K562 (cell line): Measurements from ENCODE around the gene DIP2B. TPM values are rescaled to one million over a fixed set of nuclear protein-coding genes. Genes with fewer than 3 reads are reported as not detected.

Source experiments
- ATAC-seq: fragments of 200-7000 bp; cut with Tn5 transposase; 3 replicates; pipeline ENCODE4 v1.9.1; 2020; ENCODE audit warnings: moderate library complexity
- BruUV-seq: library from RNA; stranded (reverse); fragments of 400-500 nt; replicated peaks from 2 replicates; lab custom pipeline; 2021; lab: Mats Ljungman, UMichigan
- CTCF ChIA-PET: fragments of 300-600 bp; formaldehyde crosslinking; extraction: SDS; loops from one replicate; lab custom pipeline; 2021; ENCODE audit warnings: low intra/inter-chr PET ratio; lab: Yijun Ruan, JAX
- POLR2A ChIA-PET: fragments of 300-600, 350-650 bp; sonication (Branson Sonifier 250); formaldehyde crosslinking; extraction: SDS; loops from one replicate; lab custom pipeline; 2021; ENCODE audit warnings: antibody characterized with exemption, inconsistent platforms; lab: Yijun Ruan, JAX
- DNase-seq, 4 experiments: peaks; one replicate each; pipeline versions ENCODE4 v3.0.0 to v3.0.0-alpha.2; 2011 to 2018; ENCODE audit warnings: low spot score in 3 of 4, mixed read lengths in 3 of 4; ENCODE audit errors: extremely low read depth in 1 of 4
- FAIRE-seq: peaks from 2 replicates; lab custom pipeline; 2011; peaks lifted over from hg19 to GRCh38; lab: Jason Lieb, UNC
- H2AFZ ChIP-seq: 2 replicates; pipeline ENCODE4 v1.6.0; 2011; ENCODE audit warnings: low read depth, low read length, control low read depth, inconsistent platforms
- H3K27ac ChIP-seq: fragments of 200-600 bp; 3 replicates; pipeline ENCODE4 v1.8.0; 2011; ENCODE audit warnings: low read depth, mild to moderate bottlenecking, control low read depth, inconsistent platforms, low read length, moderate library complexity, mixed read lengths; ENCODE audit errors: extremely low read depth
- H3K27me3 ChIP-seq, 2 experiments: fragments of 300-600 bp in 1 of 2; 2 replicates in 1 of 2; 3 replicates in 1 of 2; pipeline versions ENCODE4 v1.6.0 to v1.8.0; 2011; ENCODE audit warnings: inconsistent platforms in 2 of 2, low read length in 2 of 2, mild to moderate bottlenecking in 1 of 2, mixed read lengths in 1 of 2, moderate library complexity in 1 of 2; ENCODE audit not compliant: control insufficient read depth in 2 of 2, insufficient read depth in 2 of 2
- H3K36me3 ChIP-seq: fragments of 300-600 bp; 3 replicates; pipeline ENCODE4 v1.8.0; 2011; ENCODE audit warnings: mild to moderate bottlenecking, low read length, inconsistent platforms; ENCODE audit not compliant: control insufficient read depth, insufficient read depth
- H3K4me1 ChIP-seq, 2 experiments: fragments of 200-600 bp in 1 of 2; replicated peaks in 1 of 2; 2 replicates in 1 of 2; 3 replicates in 1 of 2; pipeline versions ENCODE4 v1.5.1 to v1.8.0; 2011; ENCODE audit warnings: inconsistent platforms in 2 of 2, low read length in 2 of 2, mild to moderate bottlenecking in 1 of 2, mixed read lengths in 1 of 2, moderate library complexity in 1 of 2; ENCODE audit not compliant: control insufficient read depth in 2 of 2, insufficient read depth in 2 of 2
- H3K4me2 ChIP-seq: 2 replicates; pipeline ENCODE4 v1.6.1; 2011; ENCODE audit warnings: low read length, control low read depth, inconsistent platforms, mixed read lengths; ENCODE audit not compliant: insufficient read depth
- H3K4me3 ChIP-seq: fragments of 200-600 bp; sonication (generic), shearing (Covaris generic); 2 replicates; pipeline ENCODE4 v1.5.1; 2016; ENCODE audit warnings: control low read depth, inconsistent platforms
- H3K79me2 ChIP-seq: fragments of 200-600 bp; 3 replicates; pipeline ENCODE4 v1.8.0; 2011; ENCODE audit warnings: low read length, inconsistent platforms; ENCODE audit not compliant: control insufficient read depth, insufficient read depth
- H3K9ac ChIP-seq, 2 experiments: 2 replicates each; pipeline versions ENCODE4 v1.6.0 to v1.6.1; 2011; ENCODE audit warnings: low read depth in 2 of 2, low read length in 2 of 2, control low read depth in 1 of 2, inconsistent platforms in 1 of 2, mild to moderate bottlenecking in 1 of 2, mixed read lengths in 1 of 2; ENCODE audit not compliant: insufficient read depth in 1 of 2
- H3K9me1 ChIP-seq: one replicate; pipeline ENCODE4 v1.6.0; 2011; ENCODE audit warnings: inconsistent platforms, mild to moderate bottlenecking, low read length, moderate library complexity; ENCODE audit not compliant: control insufficient read depth, insufficient read depth
- H3K9me3 ChIP-seq: replicated peaks from 2 replicates; pipeline ENCODE4 v1.5.1; 2011; ENCODE audit warnings: low read depth, low read length, inconsistent platforms; ENCODE audit not compliant: control insufficient read depth, insufficient read depth
- H4K20me1 ChIP-seq: replicated peaks from 2 replicates; pipeline ENCODE4 v1.6.1; 2011; ENCODE audit warnings: low read length, inconsistent platforms, mixed read lengths; ENCODE audit not compliant: control insufficient read depth, insufficient read depth
- CEBPG ChIP-seq, 3 experiments: fragments of 200-800 bp in 1 of 3; sonication (Bioruptor generic) in 1 of 3; sonication (generic) in 1 of 3; formaldehyde crosslinking in 1 of 3; IDR thresholded peaks in 2 of 3; conservative IDR thresholded peaks in 1 of 3; 2 replicates each; pipeline versions ENCODE4 v1.6.1 to v1.8.0; 2016 to 2022; ENCODE audit warnings: missing compliant biosample characterization in 2 of 3, missing genetic modification characterization in 2 of 3, mild to moderate bottlenecking in 1 of 3, missing genetic modification reagents in 1 of 3
- CHD1 ChIP-seq: fragments of 200-600 bp; sonication (generic); IDR thresholded peaks from one replicate; pipeline ENCODE4 v1.6.1; 2012; ENCODE audit warnings: mild to moderate bottlenecking, moderate library complexity, low read length, inconsistent platforms
- CXXC5 ChIP-seq: fragments of 250-450 bp; sonication (Bioruptor Pico); IDR thresholded peaks from 2 replicates; pipeline ENCODE4 v1.8.0; 2022; ENCODE audit warnings: inconsistent platforms, mild to moderate bottlenecking, moderate library complexity
- HDAC1 ChIP-seq, 2 experiments: fragments of 450-650 bp; IDR thresholded peaks; 2 replicates each; pipeline ENCODE4 v1.6.1; 2016 to 2017; ENCODE audit warnings: inconsistent platforms in 1 of 2, mild to moderate bottlenecking in 1 of 2, moderate library complexity in 1 of 2
- MCM5 ChIP-seq: fragments of 450-650 bp; IDR thresholded peaks from 2 replicates; pipeline ENCODE4 v1.6.1; 2016; ENCODE audit warnings: low read depth
- PURB ChIP-seq: sonication (generic); formaldehyde crosslinking; IDR thresholded peaks from 2 replicates; pipeline ENCODE4 v1.9.0; 2021; ENCODE audit warnings: low read depth, mild to moderate bottlenecking, missing genetic modification reagents
- RB1 ChIP-seq: fragments of 450-650 bp; IDR thresholded peaks from 2 replicates; pipeline ENCODE4 v1.6.1; 2017; ENCODE audit warnings: low read depth, mild to moderate bottlenecking
- RBM34 ChIP-seq: fragments of 200-400 bp; formaldehyde crosslinking; IDR thresholded peaks from 2 replicates; pipeline ENCODE4 v1.6.1; 2018; ENCODE audit warnings: low read length, borderline replicate concordance; ENCODE audit not compliant: insufficient read depth
- SMAD3 ChIP-seq: fragments of 450-650 bp; formaldehyde crosslinking; conservative IDR thresholded peaks from 2 replicates; pipeline ENCODE4 v1.4.0; 2020; ENCODE audit warnings: mild to moderate bottlenecking
- ZBTB1 ChIP-seq: sonication (generic); formaldehyde crosslinking; IDR thresholded peaks from 2 replicates; pipeline ENCODE4 v1.8.1; 2023; ENCODE audit warnings: missing genetic modification reagents, low read depth, mild to moderate bottlenecking, borderline replicate concordance
- ZKSCAN8 ChIP-seq: fragments of 200-800 bp; sonication (Bioruptor generic); IDR thresholded peaks from 2 replicates; pipeline ENCODE4 v1.6.1; 2016; ENCODE audit warnings: missing genetic modification characterization, missing compliant biosample characterization
- WGBS: fragments of 100-300 bp; shearing (Covaris generic); methylation state at CpG from one replicate; pipeline ENCODE4 v1.1.6; 2016; ENCODE audit warnings: low coverage, mixed read lengths; ENCODE audit not compliant: insufficient coverage; ENCODE audit errors: missing lambda C conversion rate; 5-methylcytosine and 5-hydroxymethylcytosine counted together
- in situ Hi-C: fragments of 300-500 bp; cut with MboI; formaldehyde crosslinking; loops from 4 replicates; pipeline ENCODE4 v1.15.0; 2018; ENCODE audit warnings: inconsistent platforms, mixed read lengths
- intact Hi-C: fragments of 100-400 bp; cut with micrococcal nuclease; formaldehyde crosslinking; loops from 2 replicates; pipeline ENCODE4 v1.14.2; 2022
- polyA plus RNA-seq, 8 experiments: library from polyadenylated mRNA; depleted of rRNA in 4 of 8; stranded (reverse) in 5 of 8; unstranded in 3 of 8; fragments of >200 nt; fragmentation: Nextera tagmentation in 2 of 8; fragmentation: Illumina TruSeq in 1 of 8; extraction: Ambion mirVana in 2 of 8; extraction: Trizol in 1 of 8; gene quantifications; 2 replicates each; pipeline versions ENCODE4 v1.2.1 to v1.2.3, GENCODE V29; 2011 to 2014; ENCODE audit warnings: inconsistent platforms in 1 of 8, missing spikeins in 1 of 8
- total RNA-seq, 7 experiments: library from RNA; depleted of rRNA in 6 of 7; stranded (reverse); fragments of >200 nt in 6 of 7; fragmentation: Illumina TruSeq in 2 of 7; extraction: Trizol in 2 of 7; gene quantifications; 2 replicates each; pipeline versions ENCODE4 v1.2.1 to v1.2.3, GENCODE V29; 2011 to 2021; ENCODE audit warnings: low replicate concordance in 1 of 7
- TF ChIP-seq, protein P1 (sequence below): fragments of 250-450 bp; sonication (Bioruptor Pico); IDR thresholded peaks from 2 replicates; pipeline ENCODE4 v1.5.0; 2021

The DIP2B gene
- total and polyA plus RNA-seq, 9 of the 15 experiments (the other 6 are each of a cell fraction or from before 2014, with no cell fraction given), result 4.6 to 26.1 (median 18.8) TPM

DNA sequence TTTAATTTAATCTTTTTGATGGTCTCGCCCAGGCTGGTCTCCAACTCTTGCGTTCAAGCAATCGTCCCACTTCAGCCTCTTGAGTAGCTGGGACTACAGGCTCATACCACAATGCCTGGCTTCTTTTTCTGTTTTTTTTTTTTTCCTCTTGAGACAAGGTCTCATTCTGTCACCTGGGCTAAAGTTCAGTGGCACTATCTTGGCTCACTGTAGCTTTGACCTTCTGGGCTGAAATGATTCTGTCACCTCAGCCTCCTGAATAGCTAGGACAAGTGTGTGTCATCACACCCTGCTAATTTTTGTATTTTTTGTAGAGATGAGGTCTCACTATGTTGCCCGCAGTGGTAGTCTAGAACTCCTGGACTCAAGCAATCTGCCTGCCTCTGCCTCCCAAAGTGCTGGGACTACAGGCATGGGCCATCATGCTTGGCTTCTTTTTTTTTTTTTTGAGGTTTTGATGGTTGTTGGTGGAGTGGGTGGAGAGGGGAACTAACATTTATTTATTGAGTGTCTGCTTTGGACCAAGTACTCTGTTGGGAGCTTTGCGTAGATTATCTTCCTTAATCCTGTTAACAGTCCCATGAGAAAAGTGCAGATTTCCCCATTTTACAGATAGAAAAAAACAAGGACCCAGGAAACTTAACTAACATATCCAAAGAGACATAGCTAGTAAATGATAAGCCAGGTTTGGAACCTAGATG lies 102.0 kb downstream of the DIP2B start:
- Histone ChIP-seq H3K9me1 (no peaks in the 10 kb centered on the region), H3K79me2 (peaks cover 17% of the 10 kb centered on the region), H3K36me3 (no peaks in the 10 kb centered on the region), H3K9me3 (no peaks in the 10 kb centered on the region), H3K9ac (no peak overlapping the region), H3K27me3 (no peaks in the 10 kb centered on the region), H3K27ac (no peak overlapping the region), H3K4me1 (peaks cover 0 to 23% of the 10 kb centered on the region in 2 experiments; a peak in 4 of 5 replicates), H3K4me3 (no peak overlapping the region), H4K20me1 (no peaks in the 10 kb centered on the region), H3K4me2 (no peak overlapping the region), H2AFZ (no peak overlapping the region)
- intact Hi-C loops, result no loop called here
- ChIA-PET CTCF (no interaction called here), POLR2A (interaction anchor here (0.8 to 1.3 kb wide), 5 partner anchors 7 to 118 kb away, joined by 3 to 4 read pairs (median 3); no protein-coding TSS in a partner anchor)
- BruUV-seq, result no TSS peak
- DNase-seq (no peak), ATAC-seq (no peak), FAIRE-seq (no peak)
- no peak for TF ChIP-seq CEBPG (CRISPR knock-in tag; IDR thresholded peaks at IDR 0.05)
- no peak for TF ChIP-seq CEBPG (tag; conservative IDR thresholded peaks at IDR 0.05 in 1 of 2, IDR thresholded peaks at IDR 0.05 in 1 of 2)
- TF ChIP-seq HDAC1 (IDR thresholded peaks at IDR 0.05), result no peak
- TF ChIP-seq RB1, result no peak
- no peak for TF ChIP-seq CXXC5 (CRISPR knock-in tag)
- TF ChIP-seq MCM5, result no peak
- TF ChIP-seq RBM34, result no peak
- no peak for TF ChIP-seq CHD1
- TF ChIP-seq SMAD3 (CRISPR knock-in tag), result no peak
- no peak for TF ChIP-seq PURB
- TF ChIP-seq ZBTB1 (CRISPR knock-in tag), result no peak
- TF ChIP-seq ZKSCAN8 (CRISPR knock-in tag), result no peak
- TF ChIP-seq, protein P1, sequence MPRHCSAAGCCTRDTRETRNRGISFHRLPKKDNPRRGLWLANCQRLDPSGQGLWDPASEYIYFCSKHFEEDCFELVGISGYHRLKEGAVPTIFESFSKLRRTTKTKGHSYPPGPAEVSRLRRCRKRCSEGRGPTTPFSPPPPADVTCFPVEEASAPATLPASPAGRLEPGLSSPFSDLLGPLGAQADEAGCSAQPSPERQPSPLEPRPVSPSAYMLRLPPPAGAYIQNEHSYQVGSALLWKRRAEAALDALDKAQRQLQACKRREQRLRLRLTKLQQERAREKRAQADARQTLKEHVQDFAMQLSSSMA, result no peak
- in situ Hi-C loops, result no loop called here
- 87% methylated on average over 5 of the region's 5 CpGs for WGBS
